Endodermal cell (in vitro differentiated cells): ENCODE results near the gene MINAR1. TPM values are rescaled to one million over a fixed set of nuclear protein-coding genes. Genes with fewer than 3 reads are reported as not detected.

Experiments
- DNase-seq: peaks from one replicate; pipeline ENCODE4 v3.0.0-alpha.2; 2017
- H3K27ac ChIP-seq: 2 replicates; pipeline ENCODE4 v1.5.1; 2013; ENCODE audit warnings: mild to moderate bottlenecking, low read depth, low read length, moderate library complexity
- H3K27me3 ChIP-seq: 2 replicates; pipeline ENCODE4 v1.6.1; 2013; ENCODE audit warnings: mild to moderate bottlenecking, low read length, moderate library complexity; ENCODE audit not compliant: insufficient read depth, control insufficient read depth, poor library complexity, severe bottlenecking
- H3K36me3 ChIP-seq: 2 replicates; pipeline ENCODE4 v1.7.0; 2013; ENCODE audit warnings: mild to moderate bottlenecking, low read length, moderate library complexity; ENCODE audit not compliant: control insufficient read depth, insufficient read depth
- H3K4me1 ChIP-seq: one replicate; pipeline ENCODE4 v1.7.0; 2013; ENCODE audit warnings: low read length; ENCODE audit not compliant: control insufficient read depth, insufficient read depth
- H3K4me3 ChIP-seq: 2 replicates; pipeline ENCODE4 v1.5.1; 2013; ENCODE audit warnings: mild to moderate bottlenecking, low read length, moderate library complexity
- H3K9ac ChIP-seq: 2 replicates; pipeline ENCODE4 v1.6.1; 2013; ENCODE audit warnings: mild to moderate bottlenecking, low read length, moderate library complexity; ENCODE audit not compliant: poor library complexity, severe bottlenecking; ENCODE audit errors: extremely low read depth
- H3K9me3 ChIP-seq: 2 replicates; pipeline ENCODE4 v1.6.1; 2013; ENCODE audit warnings: mild to moderate bottlenecking, low read length, moderate library complexity; ENCODE audit not compliant: control insufficient read depth
- H3K27ac Mint-ChIP-seq: 2 replicates; pipeline ENCODE4 v1.8.0; 2020; ENCODE audit warnings: mixed read lengths
- H3K27me3 Mint-ChIP-seq: 2 replicates; pipeline ENCODE4 v1.8.0; 2021; ENCODE audit warnings: mild to moderate bottlenecking, mixed read lengths; ENCODE audit not compliant: insufficient read depth
- H3K36me3 Mint-ChIP-seq: 2 replicates; pipeline ENCODE4 v1.8.0; 2020; ENCODE audit warnings: low read depth, mixed read lengths
- H3K4me1 Mint-ChIP-seq: 2 replicates; pipeline ENCODE4 v1.8.0; 2020; ENCODE audit warnings: mixed read lengths
- H3K4me3 Mint-ChIP-seq: 2 replicates; pipeline ENCODE4 v1.8.0; 2020; ENCODE audit warnings: mild to moderate bottlenecking, moderate library complexity, mixed read lengths
- H3K9me3 Mint-ChIP-seq: 2 replicates; pipeline ENCODE4 v1.8.0; 2020; ENCODE audit warnings: mild to moderate bottlenecking, mixed read lengths
- WGBS, 2 experiments: methylation state at CpG; one replicate each; pipeline versions ENCODE4 v1.1.5 to v1.1.7; 2013; ENCODE audit warnings: missing lambda C conversion rate in 2 of 2, mixed read lengths in 1 of 2; ENCODE audit not compliant: insufficient coverage in 1 of 2, insufficient read length in 1 of 2; 5-methylcytosine and 5-hydroxymethylcytosine counted together
- total RNA-seq, 2 donors: library from RNA; stranded (reverse); fragmentation: NEBNext Ultra II Directional in 1 of 2; extraction: Animal tissue kit (Norgen Biotek cat#: 25700) in 1 of 2; gene quantifications; 2 replicates in 1 of 2; 3 replicates in 1 of 2; pipeline ENCODE4 v1.2.1, GENCODE V29; 2021
- TF ChIP-seq, protein P1 (sequence below): fragments of 200-600 bp; sonication (generic); conservative IDR thresholded peaks from 2 replicates; pipeline ENCODE4 v1.5.0; 2021; ENCODE audit warnings: antibody characterized with exemption, mild to moderate bottlenecking

MINAR1 gene
- total RNA-seq, 2 donors from 2014 or later: 1.1 to 1.2 TPM

DNA sequence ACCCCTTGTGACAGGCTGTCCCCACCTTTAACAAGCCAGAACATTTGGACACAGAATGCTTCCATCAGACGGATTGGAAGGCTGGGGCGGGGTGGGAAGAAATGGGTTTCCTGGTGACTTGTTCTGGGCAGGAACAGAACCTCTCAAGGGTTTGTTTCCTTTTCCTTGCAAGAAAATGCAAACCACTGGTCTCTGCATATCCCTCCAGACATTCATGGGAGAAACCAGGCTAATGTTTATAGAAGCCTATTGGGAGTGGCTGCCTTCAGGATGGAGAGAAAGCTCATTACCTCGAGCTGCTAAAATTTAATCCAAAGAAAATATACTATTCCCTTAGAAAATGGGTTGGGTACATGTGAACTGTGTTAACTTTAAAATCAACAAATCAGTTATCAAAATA lies 21.9 kb downstream of the MINAR1 start:
- 83% methylated on average over 2 of the region's 3 CpGs; no CpG with 5 or more reads in 1 of the 2 experiments for WGBS, 2 experiments

DNA sequence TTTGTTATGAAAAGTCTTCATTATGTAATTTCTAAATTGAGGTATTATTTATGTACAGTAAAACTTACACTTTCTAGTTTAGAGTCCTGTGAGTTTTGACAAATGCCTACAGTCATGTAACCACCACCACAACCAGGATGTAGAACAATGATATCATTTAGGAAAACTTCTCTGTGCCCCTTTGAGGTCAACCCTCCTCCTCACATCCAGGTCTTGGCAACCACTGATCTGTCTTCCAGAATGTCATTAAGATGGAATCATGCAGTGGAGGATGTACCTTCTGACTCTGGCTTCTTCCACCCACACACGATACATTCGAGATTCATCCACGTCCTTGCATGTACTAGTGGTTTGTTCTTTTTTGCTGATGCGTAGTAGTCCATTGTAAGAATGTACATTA lies 23.2 kb downstream of the MINAR1 start:
- TF ChIP-seq, protein P1, sequence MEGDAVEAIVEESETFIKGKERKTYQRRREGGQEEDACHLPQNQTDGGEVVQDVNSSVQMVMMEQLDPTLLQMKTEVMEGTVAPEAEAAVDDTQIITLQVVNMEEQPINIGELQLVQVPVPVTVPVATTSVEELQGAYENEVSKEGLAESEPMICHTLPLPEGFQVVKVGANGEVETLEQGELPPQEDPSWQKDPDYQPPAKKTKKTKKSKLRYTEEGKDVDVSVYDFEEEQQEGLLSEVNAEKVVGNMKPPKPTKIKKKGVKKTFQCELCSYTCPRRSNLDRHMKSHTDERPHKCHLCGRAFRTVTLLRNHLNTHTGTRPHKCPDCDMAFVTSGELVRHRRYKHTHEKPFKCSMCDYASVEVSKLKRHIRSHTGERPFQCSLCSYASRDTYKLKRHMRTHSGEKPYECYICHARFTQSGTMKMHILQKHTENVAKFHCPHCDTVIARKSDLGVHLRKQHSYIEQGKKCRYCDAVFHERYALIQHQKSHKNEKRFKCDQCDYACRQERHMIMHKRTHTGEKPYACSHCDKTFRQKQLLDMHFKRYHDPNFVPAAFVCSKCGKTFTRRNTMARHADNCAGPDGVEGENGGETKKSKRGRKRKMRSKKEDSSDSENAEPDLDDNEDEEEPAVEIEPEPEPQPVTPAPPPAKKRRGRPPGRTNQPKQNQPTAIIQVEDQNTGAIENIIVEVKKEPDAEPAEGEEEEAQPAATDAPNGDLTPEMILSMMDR: no peak
- Histone ChIP-seq H3K4me1 (no peaks in the 10 kb centered on the region), H3K27me3 (no peaks in the 10 kb centered on the region), H3K36me3 (no peaks in the 10 kb centered on the region), H3K9ac (no peak overlapping the region), H3K9me3 (no peaks in the 10 kb centered on the region), H3K27ac (no peak overlapping the region), H3K4me3 (no peak overlapping the region)
- WGBS, 2 experiments: 98 to 100% methylated on average over 3 to 4 of the region's 4 CpGs
- DNase-seq: no peak
- H3K4me3 Mint-ChIP-seq: no peak overlapping the region
- H3K4me1 Mint-ChIP-seq: no peaks in the 10 kb centered on the region
- H3K9me3 Mint-ChIP-seq: no peaks in the 10 kb centered on the region
- H3K27ac Mint-ChIP-seq: no peak overlapping the region
- no peaks in the 10 kb centered on the region for H3K36me3 Mint-ChIP-seq
- H3K27me3 Mint-ChIP-seq: no peaks in the 10 kb centered on the region

More for the DNA sequence above, 21.9 kb downstream of the MINAR1 start:
- Histone ChIP-seq H3K4me1 (no peaks in the 10 kb centered on the region), H3K27me3 (no peaks in the 10 kb centered on the region), H3K27ac (no peak overlapping the region), H3K9ac (no peak overlapping the region), H3K4me3 (no peak overlapping the region), H3K9me3 (no peaks in the 10 kb centered on the region), H3K36me3 (no peaks in the 10 kb centered on the region)
- Mint-ChIP-seq H3K4me3 (no peak overlapping the region), H3K9me3 (no peaks in the 10 kb centered on the region), H3K36me3 (no peaks in the 10 kb centered on the region), H3K4me1 (no peaks in the 10 kb centered on the region), H3K27ac (no peak overlapping the region), H3K27me3 (no peaks in the 10 kb centered on the region)
- no peak for DNase-seq
- TF ChIP-seq, protein P1: no peak

DNA sequence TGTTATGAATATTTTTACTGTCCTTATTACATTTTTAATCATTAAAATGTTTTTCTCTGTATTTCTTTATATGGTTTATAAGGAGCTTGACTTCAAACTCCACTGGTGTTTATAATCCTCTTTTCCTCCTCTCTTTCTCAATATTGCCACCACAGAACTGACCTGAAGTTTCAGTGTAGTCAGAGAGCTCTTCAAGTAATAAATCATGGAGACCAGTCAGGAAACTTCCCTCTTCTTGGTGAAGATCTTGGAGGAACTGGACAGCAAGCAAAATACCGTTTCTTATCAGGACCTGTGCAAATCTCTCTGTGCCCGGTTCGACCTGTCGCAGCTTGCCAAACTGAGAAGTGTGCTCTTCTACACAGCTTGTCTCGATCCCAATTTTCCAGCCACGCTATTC lies 23.8 kb downstream of the MINAR1 start:
- 94 to 97% methylated on average over 6 of the region's 6 CpGs for WGBS, 2 experiments
- TF ChIP-seq, protein P1: no peak
- H3K27ac Mint-ChIP-seq: no peak overlapping the region

More for the DNA sequence above, 23.8 kb downstream of the MINAR1 start:
- Histone ChIP-seq H3K36me3 (no peaks in the 10 kb centered on the region), H3K9ac (no peak overlapping the region), H3K4me3 (no peak overlapping the region), H3K4me1 (no peaks in the 10 kb centered on the region), H3K27me3 (no peaks in the 10 kb centered on the region), H3K9me3 (no peaks in the 10 kb centered on the region), H3K27ac (no peak overlapping the region)
- H3K4me1 Mint-ChIP-seq: no peaks in the 10 kb centered on the region
- no peaks in the 10 kb centered on the region for H3K36me3 Mint-ChIP-seq
- no peak for DNase-seq
- H3K4me3 Mint-ChIP-seq: no peak overlapping the region
- no peaks in the 10 kb centered on the region for H3K9me3 Mint-ChIP-seq
- H3K27me3 Mint-ChIP-seq: no peaks in the 10 kb centered on the region
